Fibroblast of the aortic adventitia (primary cell): Measurements from ENCODE around the gene ZNF830. TPM values are rescaled to one million over a fixed set of nuclear protein-coding genes. Genes with fewer than 3 reads are reported as not detected.

Source experiments
- DNase-seq: peaks from one replicate; pipeline ENCODE4 v3.0.0-alpha.2; 2010; ENCODE audit warnings: low read depth
- H3K4me3 ChIP-seq: 2 replicates; pipeline ENCODE4 v1.5.1; 2011; ENCODE audit warnings: low read depth, mild to moderate bottlenecking, control low read depth, low read length, moderate library complexity
- total RNA-seq: library from RNA; depleted of rRNA; stranded (reverse); fragments of >200 nt; gene quantifications from 2 replicates; pipeline ENCODE4 v1.2.3, GENCODE V29; 2012; ENCODE audit warnings: low replicate concordance
- TF ChIP-seq, protein P1 (sequence below): IDR thresholded peaks from 2 replicates; pipeline ENCODE4 v1.5.1; 2011; ENCODE audit warnings: mild to moderate bottlenecking, low read length, control low read depth, inconsistent platforms; ENCODE audit not compliant: insufficient read depth

ZNF830 gene
- total RNA-seq, 1 donor: 10.5 TPM

DNA sequence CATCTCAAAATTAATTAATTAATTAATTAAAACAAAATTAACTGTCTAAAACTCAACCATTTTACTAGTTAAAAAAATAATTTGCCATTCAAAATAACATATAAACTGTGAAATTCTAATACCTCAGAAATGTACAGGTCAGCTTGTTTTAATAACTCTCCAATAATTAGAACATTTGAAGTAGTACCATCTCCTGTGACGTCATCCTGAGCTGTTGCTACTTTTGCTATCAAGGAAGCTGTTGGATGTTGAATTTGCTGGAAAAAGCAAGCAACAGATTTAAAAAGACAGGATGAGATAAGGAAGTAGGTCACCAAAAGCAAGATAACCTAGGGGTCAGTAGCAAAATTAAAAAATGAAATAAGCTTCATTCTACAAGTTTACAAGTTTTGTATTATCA is 2.9 kb upstream of the ZNF830 start:
- H3K4me3 ChIP-seq: no peak overlapping the region
- TF ChIP-seq, protein P1, sequence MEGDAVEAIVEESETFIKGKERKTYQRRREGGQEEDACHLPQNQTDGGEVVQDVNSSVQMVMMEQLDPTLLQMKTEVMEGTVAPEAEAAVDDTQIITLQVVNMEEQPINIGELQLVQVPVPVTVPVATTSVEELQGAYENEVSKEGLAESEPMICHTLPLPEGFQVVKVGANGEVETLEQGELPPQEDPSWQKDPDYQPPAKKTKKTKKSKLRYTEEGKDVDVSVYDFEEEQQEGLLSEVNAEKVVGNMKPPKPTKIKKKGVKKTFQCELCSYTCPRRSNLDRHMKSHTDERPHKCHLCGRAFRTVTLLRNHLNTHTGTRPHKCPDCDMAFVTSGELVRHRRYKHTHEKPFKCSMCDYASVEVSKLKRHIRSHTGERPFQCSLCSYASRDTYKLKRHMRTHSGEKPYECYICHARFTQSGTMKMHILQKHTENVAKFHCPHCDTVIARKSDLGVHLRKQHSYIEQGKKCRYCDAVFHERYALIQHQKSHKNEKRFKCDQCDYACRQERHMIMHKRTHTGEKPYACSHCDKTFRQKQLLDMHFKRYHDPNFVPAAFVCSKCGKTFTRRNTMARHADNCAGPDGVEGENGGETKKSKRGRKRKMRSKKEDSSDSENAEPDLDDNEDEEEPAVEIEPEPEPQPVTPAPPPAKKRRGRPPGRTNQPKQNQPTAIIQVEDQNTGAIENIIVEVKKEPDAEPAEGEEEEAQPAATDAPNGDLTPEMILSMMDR: no peak
- DNase-seq: no peak

DNA sequence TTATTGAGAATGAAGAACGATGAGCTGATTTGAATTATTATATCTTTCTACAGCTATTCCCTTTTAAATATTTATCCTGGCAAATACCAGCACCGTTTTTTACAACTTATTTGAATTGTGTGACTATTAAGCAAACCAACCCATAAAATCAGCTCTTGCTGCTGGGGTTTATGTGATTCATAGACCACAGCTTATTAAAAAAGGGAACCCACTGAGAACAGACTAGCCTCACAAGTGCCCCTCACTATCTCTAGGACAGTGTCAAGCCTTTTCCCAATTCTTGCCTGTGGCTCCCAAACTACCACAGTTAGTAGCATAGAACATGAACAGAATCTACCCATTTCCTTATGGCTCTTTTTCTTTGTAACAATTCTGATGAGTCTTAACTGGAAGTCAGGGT is 12.8 kb downstream of the ZNF830 start:
- TF ChIP-seq, protein P1: no peak
- no peak for DNase-seq
- H3K4me3 ChIP-seq: no peak overlapping the region

DNA sequence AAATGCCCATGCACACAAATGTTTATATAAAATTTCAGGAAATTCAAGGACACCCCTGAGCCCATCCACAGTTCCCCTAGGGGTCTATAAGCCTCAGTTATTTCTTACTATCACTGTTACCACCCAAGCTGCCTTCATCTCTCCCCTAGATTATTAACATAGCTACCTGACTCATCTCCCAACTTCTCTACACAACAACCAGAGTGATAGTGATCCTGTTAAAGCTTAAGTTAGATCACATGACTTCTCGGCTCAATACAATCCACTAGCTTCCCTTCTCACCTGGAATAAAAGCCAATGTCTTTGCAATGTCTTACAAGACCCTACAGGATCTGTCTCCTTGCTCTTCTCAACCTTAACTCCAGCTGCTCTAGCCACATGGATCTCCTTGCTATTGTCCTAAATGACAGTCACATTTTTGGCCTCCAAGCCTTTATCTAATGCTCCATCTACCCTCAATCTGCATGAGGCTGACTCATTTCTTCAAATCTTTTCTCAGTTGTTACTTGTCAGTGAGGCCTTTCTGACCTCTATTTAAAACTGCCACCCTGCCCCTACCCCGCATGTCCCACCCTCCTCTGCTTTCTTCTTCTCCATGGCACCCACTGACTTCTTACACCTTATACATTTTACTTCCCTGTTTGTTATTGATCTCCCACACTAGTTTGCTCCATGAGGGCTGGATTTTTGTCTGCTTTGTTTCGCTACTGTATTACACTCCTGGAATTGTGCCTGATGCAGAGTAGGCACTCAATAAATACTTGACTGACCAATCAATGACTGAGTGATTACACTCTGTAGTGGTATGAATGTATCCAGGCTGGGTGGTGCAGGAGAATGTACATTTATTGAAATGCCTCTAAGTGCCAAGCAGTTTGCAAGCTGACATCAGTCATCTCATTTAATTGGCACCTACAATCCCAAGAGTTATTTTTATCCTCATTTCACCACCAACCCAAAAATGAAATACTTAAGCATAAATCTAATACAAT is 13.8 kb downstream of the ZNF830 start:
- TF ChIP-seq, protein P1: no peak
- DNase-seq: no peak
- H3K4me3 ChIP-seq: no peak overlapping the region

DNA sequence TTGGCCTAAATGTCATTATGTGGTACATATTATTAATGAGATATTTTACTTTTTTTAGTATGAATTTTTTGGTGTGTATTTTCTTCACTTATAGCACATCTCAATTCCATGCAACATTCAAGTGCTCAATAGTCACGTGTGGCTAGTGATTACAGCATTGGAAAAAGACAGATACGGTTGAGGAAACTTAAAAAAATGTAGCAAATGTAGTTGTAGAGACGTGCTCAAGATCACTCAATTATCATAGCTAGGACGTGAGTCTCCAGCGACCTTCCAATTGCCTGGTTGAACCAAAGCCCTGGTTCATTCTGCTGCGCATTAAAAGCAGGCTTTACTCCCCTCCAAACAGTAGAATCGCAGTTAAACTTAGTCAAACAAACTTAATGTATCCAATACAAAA is 17.8 kb downstream of the ZNF830 start:
- TF ChIP-seq, protein P1: no peak
- DNase-seq: no peak
- H3K4me3 ChIP-seq: no peak overlapping the region

DNA sequence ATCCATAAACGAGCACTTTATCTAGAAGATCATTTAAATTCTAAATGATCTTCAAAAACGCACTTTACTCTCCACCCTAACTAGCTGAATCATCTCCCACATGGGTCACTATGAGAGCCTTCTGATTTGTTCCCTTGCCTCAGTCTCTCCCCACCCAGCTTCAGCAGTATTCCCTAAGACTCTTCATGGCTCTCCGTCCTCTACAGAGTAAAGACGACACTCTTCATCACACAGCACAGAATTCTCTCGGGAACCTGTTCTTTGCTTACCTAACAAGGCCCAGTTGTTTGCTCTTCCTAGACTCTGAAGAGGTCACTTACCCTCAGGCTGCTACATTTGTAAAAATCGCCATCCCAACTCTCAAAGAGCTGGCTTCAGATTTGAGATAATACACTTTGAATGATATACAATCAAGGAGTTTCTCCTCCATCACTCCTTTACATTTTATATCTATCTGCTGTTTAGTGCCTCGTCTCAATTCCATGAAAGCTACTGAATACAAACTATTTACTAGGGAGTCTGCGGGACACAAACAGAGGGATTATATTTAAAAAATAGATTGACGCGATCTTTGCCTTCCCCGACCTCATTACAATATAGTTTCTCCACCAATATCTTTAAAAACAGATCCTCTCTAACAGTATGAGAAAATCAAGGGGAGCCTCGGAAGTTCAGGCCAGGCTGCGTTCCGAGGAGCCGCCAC is 18.5 kb downstream of the ZNF830 start:
- peak overlapping the region; percentile 76 for H3K4me3 ChIP-seq
- TF ChIP-seq, protein P1: no peak
- DNase-seq: peak; percentile 22

DNA sequence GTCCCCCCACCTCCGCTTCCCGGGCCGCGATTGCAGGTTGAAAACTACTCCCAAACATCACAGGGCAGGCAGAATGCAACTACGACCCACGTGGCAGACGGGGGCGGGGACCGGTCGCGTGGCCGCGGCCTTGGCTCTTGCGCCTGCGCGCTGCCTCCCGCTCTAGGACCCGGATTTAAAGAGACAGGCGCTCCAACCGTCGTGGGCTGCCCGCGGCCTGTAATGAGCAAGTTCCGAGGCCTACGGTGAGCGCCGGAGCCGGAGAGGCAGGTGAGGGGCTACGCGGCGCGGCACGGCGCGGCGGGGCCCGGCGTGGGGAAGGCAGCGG is 19.0 kb downstream of the ZNF830 start, which contains the start of gene LIG3:
TSS of gene LIG3 (plus strand) at position 160 of the 328 bp plus-strand sequence. CDS start 2,494 bp downstream, outside the sequence.
- TF ChIP-seq, protein P1: no peak
- H3K4me3 ChIP-seq: peak within 1 kb of the TSS; percentile 76
- DNase-seq: peak; percentile 91
